Sciatic nerve (tissue), 2 donors: ENCODE results near the gene WWOX. TPM values are rescaled to one million over a fixed set of nuclear protein-coding genes. Genes with fewer than 3 reads are reported as not detected.

Source experiments
- ATAC-seq: fragments of 200-7000 bp; cut with Tn5 transposase; one replicate; pipeline ENCODE4 v1.9.1; 2020; ENCODE audit warnings: mild to moderate bottlenecking, moderate library complexity
- DNase-seq: peaks from one replicate; pipeline ENCODE4 v3.0.0-alpha.2; 2020; ENCODE audit warnings: low spot score
- intact Hi-C: fragments of 100-400 bp; cut with DNase I; formaldehyde crosslinking; loops from one replicate; pipeline ENCODE4 v1.14.2; 2022
- total RNA-seq: library from RNA; stranded (reverse); fragmentation: NEBNext Ultra II Directional; extraction: Animal tissue kit (Norgen Biotek cat#: 25700); gene quantifications from one replicate; pipeline ENCODE4 v1.2.1, GENCODE V29; 2021
- donor health status: DM: no; HTN: no; CAD: no.
- donor health status: DM: no; HTN: no; CAD: no.

WWOX gene
- total RNA-seq, 1 donor from 2014 or later = 30.7 TPM

DNA sequence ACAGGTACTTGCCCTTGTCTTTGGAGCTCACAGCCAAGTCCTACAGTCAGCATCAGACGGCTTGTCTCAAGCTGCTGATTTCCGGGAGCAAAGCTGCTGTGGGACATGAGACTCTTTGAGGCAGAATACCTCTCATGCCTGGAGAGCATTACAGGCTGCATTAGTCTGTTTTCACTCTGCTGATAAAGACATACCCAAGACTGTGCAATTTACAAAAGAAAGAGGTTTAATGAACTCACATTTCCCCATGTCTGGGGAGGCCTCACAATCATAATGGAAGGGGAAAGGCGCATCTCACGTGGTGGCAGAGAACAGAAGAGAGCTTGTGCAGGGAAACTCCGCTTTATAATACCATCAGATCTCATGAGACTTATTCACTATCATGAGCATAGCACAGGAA lies 661.2 kb downstream of the WWOX start:
- ATAC-seq (no peak), DNase-seq (no peak)
- intact Hi-C loops = no loop called here

DNA sequence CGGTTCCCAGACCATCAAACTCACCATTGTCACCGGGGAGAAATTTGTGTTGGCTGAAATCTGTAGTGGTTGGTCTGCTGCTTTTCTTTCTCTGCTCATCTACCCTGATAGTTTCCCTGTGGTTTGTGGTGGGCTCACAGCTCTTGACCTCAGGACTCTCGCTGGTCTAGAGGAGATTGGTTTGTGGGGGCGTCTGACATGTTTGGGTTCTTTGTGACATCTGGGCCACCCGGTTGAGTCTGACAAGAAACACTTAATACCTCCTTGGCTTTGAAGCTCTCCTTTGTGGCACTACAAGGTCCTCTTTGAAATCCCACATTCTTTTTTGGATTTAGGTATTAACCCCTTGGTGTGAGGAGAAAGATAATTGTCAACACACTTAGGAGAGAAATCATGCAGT lies 662.0 kb downstream of the WWOX start:
- intact Hi-C loops = no loop called here
- ATAC-seq = no peak
- no peak for DNase-seq

DNA sequence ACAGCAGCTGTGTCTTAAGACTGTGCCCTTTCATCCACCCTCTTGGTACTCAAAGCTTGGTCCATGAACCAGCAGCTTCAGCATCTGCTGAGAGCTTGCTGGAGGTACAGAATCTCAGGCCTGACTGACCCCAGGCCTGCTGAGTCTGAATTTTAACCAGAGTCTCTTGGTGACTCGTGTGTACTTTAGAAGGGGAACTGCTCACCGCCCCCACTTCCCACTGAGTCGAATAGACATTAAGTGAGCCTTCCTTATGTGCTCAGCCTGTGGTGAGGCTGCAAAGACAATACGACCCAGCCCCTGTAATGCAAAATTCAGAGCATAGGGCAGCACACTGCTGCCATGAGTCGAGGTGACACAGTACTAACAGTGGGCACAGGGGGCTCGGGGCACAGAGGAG lies 662.8 kb downstream of the WWOX start:
- no peak for DNase-seq
- intact Hi-C loops = no loop called here
- ATAC-seq = no peak

DNA sequence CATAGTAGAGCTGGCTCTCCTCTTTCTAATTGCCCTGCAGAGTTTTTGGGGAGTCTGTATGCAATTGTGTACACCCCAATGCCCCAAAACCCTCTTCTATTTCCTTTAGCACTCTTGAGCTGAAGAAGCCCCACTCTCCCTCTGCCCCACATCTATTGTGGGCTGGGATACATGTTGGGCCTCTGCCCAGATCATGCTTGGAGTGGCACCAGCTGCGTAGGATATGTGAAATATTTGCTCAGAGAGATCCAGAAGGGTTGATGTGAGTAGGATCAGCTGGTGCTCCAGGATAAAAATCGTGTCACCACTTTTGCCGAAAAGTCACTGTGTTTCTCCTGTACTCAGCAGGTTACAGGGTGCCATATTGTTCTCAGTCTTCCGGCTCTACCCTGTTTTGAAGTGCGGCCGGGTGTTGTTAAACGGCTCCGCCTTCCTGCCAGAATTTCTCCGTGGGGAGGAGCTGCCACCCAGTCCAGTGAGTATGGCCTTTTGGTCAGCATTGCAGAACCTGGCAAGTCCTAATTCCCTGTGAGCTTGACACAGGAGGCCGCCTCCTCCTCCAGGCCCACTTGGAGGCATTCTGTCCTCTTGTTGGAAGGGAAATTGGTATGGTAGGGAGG lies 664.5 kb downstream of the WWOX start:
- ATAC-seq = peak; percentile 11
- intact Hi-C loops = no loop called here
- DNase-seq = no peak

DNA sequence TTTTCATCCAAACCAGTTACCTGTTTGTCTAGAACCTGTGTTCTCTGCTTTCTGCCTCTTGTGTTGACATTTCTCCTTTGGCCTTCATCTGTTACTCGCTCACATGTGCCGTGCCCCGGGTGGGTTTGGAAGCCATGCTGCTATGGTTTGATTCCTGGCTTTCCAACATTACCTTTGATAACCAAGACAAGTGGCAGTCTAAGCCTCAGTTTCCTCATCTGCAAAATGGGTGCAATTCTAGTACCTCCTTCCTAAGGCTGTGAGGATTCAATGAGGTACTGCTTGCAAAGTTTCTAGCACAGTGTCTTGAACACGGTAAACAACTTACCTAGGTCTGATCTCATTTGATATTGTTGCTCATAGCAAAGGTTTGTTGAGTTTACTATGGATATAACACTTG lies 665.0 kb downstream of the WWOX start:
- DNase-seq (no peak), ATAC-seq (no peak)
- intact Hi-C loops = no loop called here

DNA sequence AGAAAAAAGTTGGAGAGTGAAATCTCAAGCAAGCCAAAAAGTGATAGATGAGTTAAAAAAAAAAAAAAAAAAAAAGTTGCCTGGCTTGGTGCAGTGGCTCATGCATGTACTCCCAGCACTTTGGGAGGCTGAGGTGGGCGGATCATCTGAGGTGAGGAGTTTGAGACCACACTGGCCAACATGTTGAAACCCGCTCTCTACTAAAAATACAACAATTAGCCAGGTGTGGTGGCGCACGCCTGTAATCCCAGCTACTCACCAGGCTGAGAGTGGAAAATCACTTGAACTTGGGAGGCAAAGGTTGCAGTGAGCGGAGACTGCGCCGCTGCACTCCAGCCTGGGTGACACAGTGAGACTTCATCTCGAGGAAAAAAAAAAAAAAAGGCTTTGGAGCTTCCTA lies 668.8 kb downstream of the WWOX start:
- intact Hi-C loops = no loop called here

DNA sequence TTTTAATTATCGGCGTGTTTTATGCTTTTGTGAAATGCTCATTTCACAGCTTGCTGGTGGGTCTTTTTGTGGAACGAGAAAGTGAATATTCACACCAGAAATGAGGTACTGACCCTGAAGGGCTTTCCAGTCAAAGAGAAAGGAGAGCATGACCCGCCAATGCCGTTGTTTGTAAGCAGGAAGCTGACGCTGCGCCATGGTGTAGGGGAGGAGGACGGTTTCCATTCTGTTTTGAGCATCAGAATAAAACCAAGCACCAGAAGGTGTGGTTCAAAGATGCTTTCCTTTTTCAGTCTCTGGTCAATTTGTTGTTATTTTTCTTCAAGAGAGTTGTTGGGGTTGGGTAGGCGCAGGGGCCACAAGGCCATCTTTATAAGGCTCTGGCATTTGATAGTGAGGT lies 669.3 kb downstream of the WWOX start:
- DNase-seq (no peak), ATAC-seq (no peak)
- intact Hi-C loops = no loop called here

More for the DNA sequence above, 668.8 kb downstream of the WWOX start:
- no peak for DNase-seq
- ATAC-seq = no peak

DNA sequence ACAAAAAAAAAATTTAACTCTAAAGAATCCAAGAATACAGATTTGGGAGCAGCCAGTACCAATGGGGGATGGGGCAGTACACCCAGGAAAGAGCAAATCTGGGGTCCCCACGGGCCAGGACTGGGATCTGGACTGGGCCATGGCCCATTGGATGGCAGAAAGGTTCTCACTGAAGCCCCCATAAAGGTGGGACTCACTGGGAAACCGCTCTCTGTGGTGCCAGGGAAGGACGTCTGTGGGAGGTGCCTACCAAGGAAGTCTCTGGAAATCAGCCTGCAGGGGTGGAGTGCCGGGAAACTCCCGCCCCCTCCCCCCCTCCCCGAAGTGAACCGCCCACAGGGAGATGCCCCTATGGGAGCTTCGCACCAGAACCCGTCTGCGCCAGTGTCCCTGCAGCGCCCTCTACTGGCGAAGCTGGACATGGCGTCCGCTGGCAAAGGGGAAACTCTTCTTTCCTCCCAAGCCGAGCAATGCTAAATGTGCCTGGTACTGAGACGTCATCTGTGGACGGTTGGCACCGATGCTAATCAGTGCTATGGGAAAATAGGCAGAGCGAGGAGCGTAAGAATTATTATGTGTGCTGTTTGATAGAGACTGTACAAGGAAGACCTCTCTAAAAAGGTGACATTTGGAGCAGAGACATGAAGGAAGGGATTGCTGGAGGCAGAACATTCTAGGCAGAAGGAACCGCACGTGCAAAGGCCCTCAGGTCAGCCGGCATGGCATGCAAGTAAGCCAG lies 671.1 kb downstream of the WWOX start:
- intact Hi-C loops = no loop called here
- DNase-seq = peak; percentile 79
- peak; percentile 68 for ATAC-seq

DNA sequence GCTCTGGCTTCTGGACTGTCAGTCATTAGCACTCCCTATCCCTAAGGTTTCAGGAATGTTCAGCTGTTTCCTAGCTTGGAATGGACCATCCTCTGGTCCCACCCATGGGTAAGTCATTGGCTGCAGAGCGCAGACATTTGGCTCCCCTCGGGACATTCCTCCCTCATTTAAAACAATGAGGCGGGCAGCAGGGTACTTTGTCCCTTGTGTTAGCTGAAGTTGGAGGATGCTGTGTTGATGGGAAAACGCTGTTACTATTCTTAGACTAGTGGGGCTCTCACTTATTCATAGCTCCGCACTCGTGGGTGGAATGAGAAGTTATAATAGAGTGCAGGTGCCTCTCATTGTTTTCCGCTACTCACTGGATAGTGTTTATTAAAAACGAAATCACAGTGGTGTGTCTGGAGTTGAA lies 673.8 kb downstream of the WWOX start:
- no peak for DNase-seq
- intact Hi-C loops = no loop called here

DNA sequence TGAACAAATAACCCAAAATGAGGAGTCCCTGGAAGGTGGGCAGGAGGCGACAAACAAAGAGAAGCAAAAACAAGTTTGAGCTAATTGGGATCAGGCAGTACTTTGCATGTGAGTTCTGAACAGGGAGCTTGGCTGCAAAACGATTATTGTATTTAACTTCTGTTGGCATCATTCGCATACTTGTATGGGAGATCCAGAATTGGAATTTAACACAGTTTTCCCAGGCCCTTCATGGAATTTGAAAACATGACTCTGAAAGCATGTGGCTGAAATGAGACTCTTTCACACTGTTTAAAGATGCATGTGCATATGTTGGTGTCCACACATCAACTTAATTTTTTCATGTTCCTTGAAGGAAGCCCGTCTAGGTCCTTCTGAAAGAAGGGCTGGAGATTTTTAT lies 674.3 kb downstream of the WWOX start:
- ATAC-seq (no peak), DNase-seq (no peak)
- intact Hi-C loops = no loop called here

More for the DNA sequence above, 673.8 kb downstream of the WWOX start:
- ATAC-seq = no peak

DNA sequence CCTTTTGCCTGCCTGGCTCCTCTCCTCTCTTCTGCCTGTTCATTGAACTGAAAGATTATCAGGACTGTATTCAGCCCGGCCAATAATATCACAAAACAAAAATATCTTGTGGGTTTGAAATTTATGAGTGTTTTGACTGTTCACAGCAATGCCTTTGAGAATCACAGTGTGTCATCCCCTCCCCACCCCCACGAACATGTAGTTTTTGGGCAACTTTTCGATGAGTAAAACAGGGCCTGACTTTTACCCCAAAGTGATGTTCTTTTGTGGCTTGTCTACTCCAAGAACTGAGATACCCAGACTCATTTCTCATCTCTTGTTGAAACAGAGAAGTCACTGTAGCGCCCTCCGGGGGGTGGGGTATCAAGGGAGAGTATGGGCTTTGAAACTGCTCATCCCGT lies 675.7 kb downstream of the WWOX start:
- no peak for ATAC-seq
- intact Hi-C loops = no loop called here
- no peak for DNase-seq

DNA sequence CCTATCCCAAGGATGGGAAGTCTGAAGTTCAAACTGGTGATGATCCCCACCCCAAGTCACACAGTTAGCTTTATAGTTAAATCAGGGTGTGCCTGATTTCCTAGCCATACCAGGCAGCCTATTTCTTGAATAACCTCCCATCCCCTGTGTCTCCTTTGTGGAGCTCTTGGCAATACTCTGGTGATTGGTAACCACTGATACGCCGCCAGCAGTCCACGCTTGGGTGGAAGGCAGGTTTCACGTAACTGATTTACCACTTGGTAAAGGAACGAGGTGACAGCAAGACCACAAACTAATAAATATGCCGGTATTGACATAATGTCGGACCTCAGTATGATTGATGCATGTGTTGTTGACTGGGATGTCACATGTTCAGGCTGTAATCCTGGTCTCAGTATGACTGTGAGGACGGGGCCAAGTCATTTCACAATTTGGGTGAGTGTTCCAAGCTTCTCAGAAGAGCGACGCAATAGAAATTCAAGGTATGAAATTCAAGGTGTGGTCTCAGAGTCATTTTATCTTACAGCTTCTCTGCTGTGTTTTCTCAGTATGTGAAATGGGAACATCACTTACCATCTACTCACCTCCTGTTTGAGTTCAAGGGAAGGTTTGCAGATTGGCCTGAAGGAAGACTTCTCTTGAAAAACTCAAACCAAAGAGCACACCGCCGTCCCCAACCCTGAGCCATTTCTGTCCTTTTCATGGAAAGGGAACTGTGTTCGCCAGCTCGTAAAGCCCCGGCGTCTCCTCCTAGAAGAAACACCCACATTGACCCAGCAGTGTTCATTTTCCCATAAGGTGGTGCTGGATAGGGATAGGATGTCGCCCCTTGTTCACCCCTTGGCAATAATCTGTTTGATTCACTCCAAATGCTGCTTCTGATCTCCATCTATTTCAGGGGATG lies 678.9 kb downstream of the WWOX start:
- DNase-seq = no peak
- ATAC-seq = peak; percentile 41
- intact Hi-C loops = no loop called here

DNA sequence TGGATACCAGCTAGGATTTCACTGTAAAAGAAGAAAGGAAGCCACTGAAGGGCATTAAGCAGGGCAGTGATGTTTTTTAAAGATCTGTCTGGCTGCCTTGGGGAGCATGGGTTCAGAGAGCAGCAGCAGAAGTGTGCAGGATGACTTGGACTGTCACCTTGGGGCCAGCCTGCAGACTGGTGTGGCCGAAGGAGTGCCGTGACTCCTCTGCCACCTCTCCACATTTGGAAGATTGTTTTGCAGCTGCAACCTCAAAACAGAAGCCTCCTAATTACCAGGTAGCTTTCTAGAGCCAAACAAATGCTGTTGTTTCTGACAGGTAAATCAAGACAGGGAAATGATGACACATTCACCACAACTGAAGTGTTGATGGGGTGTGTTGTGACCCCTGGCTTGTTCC lies 681.4 kb downstream of the WWOX start:
- ATAC-seq (no peak), DNase-seq (no peak)
- intact Hi-C loops = no loop called here

DNA sequence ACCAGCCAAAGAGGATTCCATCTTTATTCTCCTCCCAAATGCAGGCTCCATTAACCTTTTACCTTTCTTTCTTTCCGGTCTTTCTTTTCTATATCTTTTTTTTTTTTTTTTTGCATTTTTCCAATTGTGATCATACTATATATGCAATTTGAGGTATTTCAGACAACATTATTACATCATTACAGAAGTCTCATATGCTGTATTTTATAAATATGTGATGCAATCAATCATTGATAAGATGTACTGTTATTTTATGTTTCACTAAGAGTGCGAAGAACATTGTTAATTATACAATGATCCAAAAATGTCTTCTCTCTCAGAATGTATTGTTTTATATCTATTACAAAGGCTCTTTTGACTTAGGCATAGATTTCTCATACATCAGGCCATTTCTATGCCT lies 683.1 kb downstream of the WWOX start:
- intact Hi-C loops = no loop called here
- DNase-seq (no peak), ATAC-seq (no peak)

DNA sequence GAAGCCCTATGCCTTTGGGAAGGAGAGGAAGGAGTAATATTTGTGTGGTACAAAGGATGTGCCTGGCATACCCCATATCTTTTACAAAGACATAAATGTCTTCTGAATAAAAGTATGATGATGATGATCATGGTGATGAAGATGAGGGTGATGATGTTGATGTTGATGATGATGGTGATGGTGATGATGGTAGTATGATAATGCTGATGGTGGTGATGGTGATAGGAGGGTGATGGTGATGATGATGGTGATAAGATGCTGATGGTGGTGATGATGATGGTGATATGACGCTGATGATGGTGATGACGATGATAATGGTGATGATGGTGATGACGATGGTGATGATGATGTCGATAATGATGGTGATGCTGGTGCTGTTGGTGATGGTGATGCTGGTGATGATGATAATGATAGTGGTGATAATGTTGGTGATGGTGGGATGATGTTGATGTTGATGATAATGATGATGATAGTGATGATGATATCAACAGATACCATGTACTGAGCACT lies 684.2 kb downstream of the WWOX start:
- no peak for ATAC-seq
- intact Hi-C loops = no loop called here
- no peak for DNase-seq

DNA sequence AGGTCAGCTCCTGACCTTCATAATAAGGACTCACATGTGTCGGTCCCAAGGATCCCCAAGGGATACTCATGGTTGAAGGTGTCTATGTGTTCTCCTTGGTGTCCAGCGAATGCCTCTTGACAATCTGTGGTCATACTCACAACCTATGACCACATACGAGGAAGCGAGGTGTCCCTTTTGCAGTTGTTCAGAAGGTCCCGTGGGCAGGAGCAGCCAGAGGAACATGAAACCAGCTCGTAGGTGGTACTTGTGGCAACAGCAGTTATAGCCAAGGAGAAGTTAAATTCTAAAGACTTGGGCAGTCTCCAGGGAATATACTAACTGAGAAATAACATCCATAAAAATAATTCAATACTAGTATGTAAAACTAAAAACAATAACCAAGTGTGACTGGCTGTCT lies 685.3 kb downstream of the WWOX start:
- ATAC-seq = no peak
- DNase-seq = no peak
- intact Hi-C loops = no loop called here

DNA sequence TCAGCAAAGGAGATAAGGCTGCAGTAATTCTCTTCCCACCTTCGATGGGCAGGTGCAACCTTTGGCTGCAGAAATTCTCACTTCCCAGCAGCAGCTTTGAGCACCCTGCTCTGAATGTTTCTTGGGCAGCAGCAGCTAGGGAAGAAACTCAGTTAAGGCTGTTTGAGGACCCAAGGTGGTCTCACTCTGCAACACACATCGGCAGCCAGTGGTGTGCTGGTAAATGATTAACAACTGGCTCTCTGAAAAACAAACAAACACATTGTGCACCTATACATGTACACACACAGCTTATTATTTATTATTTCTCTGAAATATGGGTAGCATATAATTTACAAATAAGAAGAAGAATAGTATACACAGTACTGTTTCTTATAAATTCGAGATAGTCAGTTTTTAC lies 685.8 kb downstream of the WWOX start:
- no peak for DNase-seq
- intact Hi-C loops = no loop called here
- ATAC-seq = no peak

DNA sequence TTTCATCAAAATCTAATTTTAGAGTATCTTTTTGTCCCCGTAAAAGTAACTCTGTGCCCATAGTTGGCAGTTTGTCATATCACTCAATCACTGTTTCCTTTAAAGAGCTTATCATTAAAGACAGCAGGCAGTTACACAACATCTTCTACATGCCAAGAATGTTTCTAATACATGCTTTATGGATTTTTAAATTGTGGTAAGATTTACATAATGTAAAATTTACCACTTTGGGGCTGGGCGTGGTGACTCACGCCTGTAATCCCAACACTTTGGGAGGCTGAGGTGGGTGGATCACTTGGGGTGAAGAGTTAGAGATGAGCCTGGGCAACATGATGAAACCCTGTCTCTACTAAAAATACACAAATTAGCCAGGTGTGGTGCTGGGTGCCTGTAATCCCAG lies 687.2 kb downstream of the WWOX start:
- intact Hi-C loops = no loop called here
- no peak for ATAC-seq
- DNase-seq = no peak

DNA sequence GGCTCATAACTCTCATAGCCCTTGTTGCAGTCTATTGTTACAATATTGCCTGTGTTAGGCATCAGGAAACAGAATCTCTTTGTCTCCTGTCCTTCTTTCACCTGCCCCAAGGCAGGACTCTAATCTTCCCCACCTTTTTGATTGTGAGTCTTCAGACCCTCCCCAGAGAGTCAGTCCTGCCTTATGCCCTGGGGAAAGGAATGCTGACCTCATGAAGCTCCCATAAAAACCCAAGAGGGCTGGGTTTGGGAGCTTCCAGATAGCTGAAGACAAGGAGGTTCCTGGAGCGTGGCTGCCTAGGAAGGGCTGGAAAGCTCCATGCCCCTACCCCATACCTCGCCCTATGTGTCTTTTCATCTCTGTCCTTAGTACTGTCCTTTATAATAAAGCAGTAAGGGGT lies 688.8 kb downstream of the WWOX start:
- no peak for DNase-seq
- intact Hi-C loops = no loop called here
- ATAC-seq = no peak

DNA sequence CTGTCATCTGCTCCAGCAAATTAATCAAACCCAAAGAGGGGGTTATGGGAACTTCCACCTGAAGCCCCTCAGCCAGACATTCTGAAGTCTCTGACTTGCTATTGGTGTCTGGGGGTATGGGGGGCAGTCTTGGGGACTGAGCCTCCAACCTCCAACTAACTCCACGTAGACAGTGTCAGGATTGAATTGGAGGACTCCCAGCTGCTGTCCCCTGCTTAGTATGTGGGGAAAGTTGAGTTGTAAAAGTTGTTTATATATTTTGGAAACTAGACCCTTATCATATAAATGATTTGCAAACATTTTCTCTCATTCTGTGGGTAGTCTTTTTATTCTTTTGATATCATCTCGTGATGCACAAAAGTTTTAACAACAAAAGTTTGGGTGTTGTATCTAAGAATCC lies 689.2 kb downstream of the WWOX start:
- ATAC-seq (no peak), DNase-seq (no peak)
- intact Hi-C loops = no loop called here
